ENCODE results near the gene SYCE1. TPM values are rescaled to one million over a fixed set of nuclear protein-coding genes. Genes with fewer than 3 reads are reported as not detected.

The SYCE1 gene
- total and polyA plus RNA-seq, 2 donors (not counting 1 experiment from before 2014, with no cell fraction given) = 0.42 TPM; not detected in 1

DNA sequence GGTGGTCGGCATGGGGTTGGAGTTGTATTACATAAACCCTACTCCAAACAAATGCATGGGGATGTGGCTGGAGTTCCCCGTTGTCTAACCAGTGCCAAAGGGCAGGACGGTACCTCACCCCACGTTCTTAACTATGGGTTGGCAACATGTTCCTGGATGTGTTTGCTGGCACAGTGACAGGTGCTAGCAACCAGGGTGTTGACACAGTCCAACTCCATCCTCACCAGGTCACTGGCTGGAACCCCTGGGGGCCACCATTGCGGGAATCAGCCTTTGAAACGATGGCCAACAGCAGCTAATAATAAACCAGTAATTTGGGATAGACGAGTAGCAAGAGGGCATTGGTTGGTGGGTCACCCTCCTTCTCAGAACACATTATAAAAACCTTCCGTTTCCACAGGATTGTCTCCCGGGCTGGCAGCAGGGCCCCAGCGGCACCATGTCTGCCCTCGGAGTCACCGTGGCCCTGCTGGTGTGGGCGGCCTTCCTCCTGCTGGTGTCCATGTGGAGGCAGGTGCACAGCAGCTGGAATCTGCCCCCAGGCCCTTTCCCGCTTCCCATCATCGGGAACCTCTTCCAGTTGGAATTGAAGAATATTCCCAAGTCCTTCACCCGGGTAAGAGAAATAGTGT lies 38.3 kb downstream of the SYCE1 start, which contains the start of gene CYP2E1:
Gene CYP2E1 (plus strand): TSS at position 407 of the 632 bp plus-strand sequence. CDS start 33 bp downstream, at position 440.
- TF ChIP-seq, protein P1, sequence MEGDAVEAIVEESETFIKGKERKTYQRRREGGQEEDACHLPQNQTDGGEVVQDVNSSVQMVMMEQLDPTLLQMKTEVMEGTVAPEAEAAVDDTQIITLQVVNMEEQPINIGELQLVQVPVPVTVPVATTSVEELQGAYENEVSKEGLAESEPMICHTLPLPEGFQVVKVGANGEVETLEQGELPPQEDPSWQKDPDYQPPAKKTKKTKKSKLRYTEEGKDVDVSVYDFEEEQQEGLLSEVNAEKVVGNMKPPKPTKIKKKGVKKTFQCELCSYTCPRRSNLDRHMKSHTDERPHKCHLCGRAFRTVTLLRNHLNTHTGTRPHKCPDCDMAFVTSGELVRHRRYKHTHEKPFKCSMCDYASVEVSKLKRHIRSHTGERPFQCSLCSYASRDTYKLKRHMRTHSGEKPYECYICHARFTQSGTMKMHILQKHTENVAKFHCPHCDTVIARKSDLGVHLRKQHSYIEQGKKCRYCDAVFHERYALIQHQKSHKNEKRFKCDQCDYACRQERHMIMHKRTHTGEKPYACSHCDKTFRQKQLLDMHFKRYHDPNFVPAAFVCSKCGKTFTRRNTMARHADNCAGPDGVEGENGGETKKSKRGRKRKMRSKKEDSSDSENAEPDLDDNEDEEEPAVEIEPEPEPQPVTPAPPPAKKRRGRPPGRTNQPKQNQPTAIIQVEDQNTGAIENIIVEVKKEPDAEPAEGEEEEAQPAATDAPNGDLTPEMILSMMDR (IDR thresholded peaks at IDR 0.05) = no peak
- TF ChIP-seq EZH2 (IDR thresholded peaks at IDR 0.05; ENCODE audit: borderline replicate concordance, insufficient read depth, low read depth, low read length, poor library complexity, severe bottlenecking) = no peak
- Histone ChIP-seq H2AFZ (ENCODE audit: insufficient read depth, low read depth, low read length, poor library complexity, severe bottlenecking) (no peak within 1 kb of the TSS), H4K20me1 (ENCODE audit: control insufficient read depth, insufficient read depth, low read length, poor library complexity, severe bottlenecking) (no peaks in the 10 kb centered on the region), H3K4me2 (replicated peaks; ENCODE audit: low read depth, low read length, poor library complexity, severe bottlenecking) (no peak within 1 kb of the TSS), H3K4me3 (ENCODE audit: control extremely low read depth in 1 of 5, extremely low read depth in 1 of 5, insufficient read depth in 1 of 5, low read depth in 2 of 5, low read length in 4 of 5) (no peak within 1 kb of the TSS), H3K36me3 (replicated peaks in 1 of 2; ENCODE audit: control extremely low read depth in 1 of 2, control insufficient read depth in 1 of 2, extremely low read depth in 1 of 2, insufficient read depth in 2 of 2, low read length in 1 of 2) (no peaks in the 10 kb centered on the region), H3K27me3 (replicated peaks in 1 of 4; ENCODE audit: control extremely low read depth in 1 of 4, control insufficient read depth in 3 of 4, insufficient read depth in 4 of 4, low read length in 3 of 4) (peaks cover 0 to 56% (median 17%) of the 10 kb centered on the region in 4 experiments), H3K4me1 (ENCODE audit: control insufficient read depth in 2 of 2, insufficient read depth in 2 of 2, low read length in 2 of 2) (peaks cover 8 to 24% of the 10 kb centered on the region in 2 donors), H3K9ac (ENCODE audit: low read length) (no peak within 1 kb of the TSS), H3K79me2 (ENCODE audit: control insufficient read depth, insufficient read depth, low read length) (no peaks in the 10 kb centered on the region), H3K27ac (ENCODE audit: low read length in 2 of 2) (no peak within 1 kb of the TSS), H3K9me3 (ENCODE audit: control extremely low read depth in 1 of 3, control insufficient read depth in 2 of 3, insufficient read depth in 1 of 3, low read length in 2 of 3) (peaks cover 0 to 38% (median 9%) of the 10 kb centered on the region in 3 donors)
- H3K4me3 Mint-ChIP-seq = no peak within 1 kb of the TSS
- H3K27ac Mint-ChIP-seq = no peak within 1 kb of the TSS
- peaks cover 5% of the 10 kb centered on the region for H3K9me3 Mint-ChIP-seq (ENCODE audit: insufficient read depth)
- ATAC-seq (ENCODE audit: low read depth) (no peak), DNase-seq (no peak)
- H3K4me1 Mint-ChIP-seq = peaks cover 13% of the 10 kb centered on the region
- peaks cover 42% of the 10 kb centered on the region for H3K27me3 Mint-ChIP-seq
- ChIA-PET CTCF (no interaction called here), POLR2A (no interaction called here)
- intact Hi-C loops (cut with micrococcal nuclease) = loop anchor here (10.0 kb wide), 1 partner anchor 92 kb away; no protein-coding TSS in a partner anchor
- 92% methylated on average over 8 of the region's 16 CpGs for WGBS (ENCODE audit: insufficient coverage)

DNA sequence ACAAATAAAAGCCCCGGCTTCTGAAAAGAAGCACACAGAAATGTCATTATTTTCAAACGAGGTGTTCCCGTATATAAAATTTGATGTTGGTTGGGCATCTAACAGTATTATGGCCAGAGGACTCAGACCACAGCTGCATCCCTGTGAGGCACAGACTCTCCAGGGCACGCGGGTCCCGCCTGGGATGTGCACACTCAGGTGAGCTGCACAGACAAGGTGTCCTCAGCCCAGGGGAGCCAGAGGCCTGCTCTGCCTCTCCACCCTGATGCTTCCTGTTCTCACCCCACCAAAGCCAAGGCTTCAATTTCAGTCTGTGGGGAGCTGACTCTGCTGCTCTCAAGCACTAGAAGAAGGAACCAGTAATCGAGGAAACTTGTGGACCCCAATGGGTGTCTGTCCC lies 39.9 kb downstream of the SYCE1 start:
- Histone ChIP-seq H4K20me1 (ENCODE audit: control insufficient read depth, insufficient read depth, low read length, poor library complexity, severe bottlenecking) (no peaks in the 10 kb centered on the region), H3K79me2 (ENCODE audit: control insufficient read depth, insufficient read depth, low read length) (no peaks in the 10 kb centered on the region), H2AFZ (ENCODE audit: insufficient read depth, low read depth, low read length, poor library complexity, severe bottlenecking) (no peak overlapping the region), H3K36me3 (replicated peaks in 1 of 2; ENCODE audit: control extremely low read depth in 1 of 2, control insufficient read depth in 1 of 2, extremely low read depth in 1 of 2, insufficient read depth in 2 of 2, low read length in 1 of 2) (no peaks in the 10 kb centered on the region), H3K4me2 (replicated peaks; ENCODE audit: low read depth, low read length, poor library complexity, severe bottlenecking) (no peak overlapping the region), H3K9me3 (ENCODE audit: control extremely low read depth in 1 of 3, control insufficient read depth in 2 of 3, insufficient read depth in 1 of 3, low read length in 2 of 3) (peaks cover 0 to 38% (median 9%) of the 10 kb centered on the region in 3 donors), H3K4me1 (ENCODE audit: control insufficient read depth in 2 of 2, insufficient read depth in 2 of 2, low read length in 2 of 2) (peaks cover 12 to 26% of the 10 kb centered on the region in 2 donors), H3K27me3 (replicated peaks in 1 of 4; ENCODE audit: control extremely low read depth in 1 of 4, control insufficient read depth in 3 of 4, insufficient read depth in 4 of 4, low read length in 3 of 4) (peaks cover 0 to 42% (median 14%) of the 10 kb centered on the region in 4 experiments), H3K4me3 (ENCODE audit: control extremely low read depth in 1 of 5, extremely low read depth in 1 of 5, insufficient read depth in 1 of 5, low read depth in 2 of 5, low read length in 4 of 5) (no peak overlapping the region), H3K9ac (ENCODE audit: low read length) (no peak overlapping the region), H3K27ac (ENCODE audit: low read length in 2 of 2) (no peak overlapping the region)
- H3K27me3 Mint-ChIP-seq = peaks cover 32% of the 10 kb centered on the region
- TF ChIP-seq, protein P1 (IDR thresholded peaks at IDR 0.05) = no peak
- no peak for TF ChIP-seq EZH2 (IDR thresholded peaks at IDR 0.05; ENCODE audit: borderline replicate concordance, insufficient read depth, low read depth, low read length, poor library complexity, severe bottlenecking)
- intact Hi-C loops (cut with micrococcal nuclease) = loop anchor here (10.0 kb wide), 1 partner anchor 91 kb away; no protein-coding TSS in a partner anchor
- DNase-seq (no peak), ATAC-seq (ENCODE audit: low read depth) (no peak)
- peaks cover 17% of the 10 kb centered on the region for H3K4me1 Mint-ChIP-seq
- CTCF ChIA-PET = no interaction called here
- no peak overlapping the region for H3K27ac Mint-ChIP-seq
- 95% methylated on average over 7 of the region's 7 CpGs for WGBS (ENCODE audit: insufficient coverage)
- H3K4me3 Mint-ChIP-seq = no peak overlapping the region
- H3K9me3 Mint-ChIP-seq (ENCODE audit: insufficient read depth) = peaks cover 5% of the 10 kb centered on the region
- POLR2A ChIA-PET = no interaction called here

All from B cell (primary cell).